Left renal cortex interstitium (tissue), 4 donors: ENCODE measurements around the gene GABBR2. TPM values are rescaled to one million over a fixed set of nuclear protein-coding genes. Genes with fewer than 3 reads are reported as not detected.

Experiments
- DNase-seq, 4 donors: peaks; one replicate each; pipeline ENCODE4 v3.0.0-alpha.2; 2013; ENCODE audit warnings: low read depth in 4 of 4, low spot score in 2 of 4, missing footprints in 1 of 4
- polyA plus RNA-seq, 4 donors: library from polyadenylated mRNA; unstranded; fragments of 120-200 nt; gene quantifications; one replicate each; pipeline ENCODE4 v1.2.1, GENCODE V29; 2013; ENCODE audit not compliant: insufficient read length in 4 of 4

Gene GABBR2
- polyA plus RNA-seq, 4 donors = 4.5 to 5.6 (median 5.3) TPM

GRCh38 chr9:98418578-98419259 lies 290.0 kb downstream of the GABBR2 start:
- no peak for DNase-seq

DNA sequence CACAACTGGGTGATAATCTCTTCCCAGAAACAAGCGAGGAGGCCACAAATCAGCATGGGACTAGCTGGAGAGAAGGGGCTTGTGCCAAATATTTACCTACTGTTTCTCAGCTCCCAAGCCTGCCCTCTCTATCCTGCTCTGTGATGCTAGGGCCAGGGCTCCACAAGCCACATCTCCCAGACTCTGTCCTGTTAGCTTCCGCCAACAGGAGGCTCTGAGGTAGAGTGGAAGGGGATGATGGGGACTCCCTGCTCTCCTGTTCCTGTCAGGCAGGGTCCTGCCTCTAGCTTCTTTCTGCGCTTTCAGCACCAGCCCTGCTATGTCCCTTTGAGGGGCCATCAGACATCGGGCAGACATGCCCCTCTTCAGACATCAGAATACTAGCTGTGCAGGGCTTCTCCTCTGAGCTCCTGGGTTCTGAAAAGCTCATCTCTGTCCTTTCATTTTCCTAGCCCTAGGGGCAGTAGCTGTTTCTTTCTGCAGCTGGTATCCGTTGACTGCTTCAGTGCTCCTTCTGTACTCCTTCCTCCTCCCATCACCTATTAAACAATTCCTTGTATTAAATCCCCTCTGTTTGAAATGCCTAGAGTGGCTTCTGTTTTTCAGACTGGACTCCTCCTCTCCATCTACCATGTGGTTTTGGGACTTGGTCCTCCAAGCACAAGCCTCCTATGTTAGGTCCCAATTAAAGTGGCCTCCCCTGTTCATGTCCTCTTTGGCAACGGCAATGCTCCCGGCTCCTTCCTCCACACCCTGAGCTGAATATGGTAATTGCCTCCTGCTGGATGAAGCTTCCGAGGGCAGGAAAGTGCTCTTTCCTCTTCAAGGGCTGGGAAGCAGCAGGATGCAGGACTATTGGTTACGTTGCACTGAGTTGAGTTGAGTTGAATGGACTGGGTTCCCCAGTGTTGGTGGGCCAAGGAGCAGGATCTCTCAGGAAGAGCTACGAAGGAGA lies 292.2 kb downstream of the GABBR2 start:
- no peak for DNase-seq

- no peak for DNase-seq
Measured at GRCh38 chr9:98415782-98416181, 293.0 kb downstream of the GABBR2 start.

DNA sequence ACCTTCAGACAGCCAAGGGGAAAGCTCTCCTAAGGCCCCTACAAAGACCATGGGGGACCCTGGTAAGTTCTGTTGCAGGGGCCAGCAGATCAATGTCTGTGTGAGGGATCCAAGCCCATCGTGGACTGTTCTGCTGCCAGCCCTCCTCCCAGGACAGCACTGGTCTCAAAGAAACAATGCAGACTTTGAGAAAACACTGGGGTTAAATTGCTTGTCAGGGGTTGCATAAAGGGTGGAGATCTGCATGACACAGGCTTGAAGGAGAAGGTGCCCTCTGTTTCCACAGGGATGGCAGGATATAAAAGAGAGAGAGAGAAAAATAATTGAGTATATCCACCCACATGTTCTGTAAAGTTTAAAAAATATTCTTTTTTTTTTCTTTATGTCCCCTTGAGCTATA lies 295.7 kb downstream of the GABBR2 start:
- no peak for DNase-seq

- DNase-seq = peak; percentile 28 to 63 (median 46)
Measured at GRCh38 chr9:98412101-98412842, 296.5 kb downstream of the GABBR2 start.

DNA sequence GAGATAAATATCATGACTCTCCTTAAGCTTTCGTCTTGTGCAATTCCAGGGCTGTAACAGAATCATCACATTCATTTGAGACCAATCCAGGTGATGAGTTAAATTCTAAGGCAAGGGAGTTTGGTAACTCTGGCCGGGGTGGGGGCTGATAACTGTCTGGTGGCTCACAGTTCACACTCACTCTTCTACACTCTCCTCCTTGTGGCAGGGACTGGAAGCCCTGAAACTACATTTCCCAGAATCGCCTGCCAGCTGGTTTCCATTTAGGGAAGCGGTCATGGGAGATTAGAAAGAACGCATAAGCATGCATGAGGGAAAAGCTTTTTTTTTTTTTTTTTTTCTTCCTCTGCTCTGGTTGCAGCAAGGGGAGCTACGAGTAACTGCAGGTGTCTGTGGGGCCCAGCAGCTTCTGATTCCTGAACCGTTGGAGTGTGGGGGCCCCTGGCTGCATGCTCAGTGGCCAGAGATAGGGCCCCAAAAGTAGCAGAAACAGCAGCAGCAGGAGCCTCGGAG lies 298.5 kb downstream of the GABBR2 start:
- DNase-seq = peak; percentile 26 to 82 (median 53)

GRCh38 chr9:98409719-98410118 lies 299.0 kb downstream of the GABBR2 start:
- no peak for DNase-seq

- DNase-seq = no peak
Measured at GRCh38 chr9:98406469-98406868, 302.3 kb downstream of the GABBR2 start.

- no peak for DNase-seq
Measured at GRCh38 chr9:98404237-98404636, 304.5 kb downstream of the GABBR2 start.

- DNase-seq = no peak
Measured at GRCh38 chr9:98403715-98404114, 305.0 kb downstream of the GABBR2 start.

- DNase-seq = no peak
Measured at GRCh38 chr9:98402019-98402840, 306.5 kb downstream of the GABBR2 start.

DNA sequence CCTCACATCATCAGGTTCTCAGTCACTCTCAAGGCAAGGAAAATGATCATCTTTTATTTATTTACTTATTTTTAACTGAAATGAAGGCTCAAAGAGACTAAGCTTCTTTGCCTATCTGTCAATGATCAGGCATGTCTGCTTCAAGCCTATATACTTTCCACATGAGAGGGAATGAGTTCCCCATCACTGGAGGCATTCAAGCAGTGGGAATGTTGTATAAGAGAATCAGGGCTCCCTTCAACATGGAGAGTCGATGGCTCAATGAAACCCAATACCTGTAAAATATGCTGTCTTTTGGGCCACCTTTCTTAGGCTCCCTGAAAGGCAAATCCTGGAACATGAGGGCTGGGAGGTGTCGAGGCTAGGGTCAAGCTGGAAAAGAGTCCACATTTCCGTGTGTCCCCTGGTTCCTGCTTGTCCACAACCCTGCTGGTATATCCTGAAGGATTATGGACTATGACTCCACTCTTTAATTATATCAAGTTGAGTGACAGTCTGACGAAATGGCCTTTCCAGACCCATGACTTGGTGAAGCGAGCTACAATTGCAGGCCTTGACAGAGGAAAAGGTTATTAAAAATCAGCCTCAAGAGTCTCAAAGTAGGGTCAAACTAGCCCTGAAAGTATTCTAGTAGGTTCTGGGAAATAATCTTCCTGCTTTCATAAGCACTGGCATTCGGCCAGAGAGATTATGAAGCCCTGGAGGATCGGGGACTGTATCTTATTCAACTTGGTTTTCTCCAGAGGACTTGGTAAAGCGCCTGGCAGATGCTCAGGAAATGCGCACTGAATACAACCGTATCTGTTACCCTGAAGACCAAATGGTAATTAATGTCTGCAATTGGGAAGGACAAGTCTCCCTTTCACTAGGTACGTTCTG lies 307.4 kb downstream of the GABBR2 start:
- DNase-seq = no peak

DNA sequence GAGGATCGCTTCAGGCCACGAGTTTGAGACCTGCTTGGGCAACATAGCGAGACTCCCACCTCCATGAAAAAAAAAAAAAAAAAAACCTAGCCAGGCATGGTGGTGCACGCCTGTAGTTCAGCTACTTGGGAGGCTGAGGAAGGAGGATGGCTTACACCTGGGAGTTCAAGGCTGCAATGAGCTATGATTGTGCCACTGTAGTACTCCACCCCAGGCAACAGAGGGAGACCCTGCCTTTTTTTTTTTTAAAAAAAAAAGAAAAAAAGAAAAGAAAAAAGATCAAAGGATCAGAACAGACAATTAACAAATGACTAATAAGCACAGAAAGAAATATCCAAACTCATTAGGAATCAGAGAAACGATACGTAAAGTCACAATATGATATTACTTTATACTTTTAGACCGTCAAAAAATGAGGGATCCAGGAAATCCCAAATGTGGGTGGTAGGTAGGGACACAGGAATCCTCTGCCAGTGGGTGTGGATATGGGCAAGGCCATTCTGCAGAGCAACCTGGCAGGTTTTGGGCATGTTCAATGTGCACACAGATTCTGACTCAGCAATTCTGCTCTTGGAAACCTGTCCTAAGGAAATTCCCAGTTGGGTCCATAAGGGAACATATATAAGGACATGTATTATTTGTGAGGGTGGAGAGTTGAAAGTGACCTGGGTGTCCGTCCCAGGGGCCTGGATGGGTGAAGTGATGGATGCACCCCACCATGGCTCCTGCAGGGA lies 308.6 kb downstream of the GABBR2 start:
- DNase-seq = no peak

DNA sequence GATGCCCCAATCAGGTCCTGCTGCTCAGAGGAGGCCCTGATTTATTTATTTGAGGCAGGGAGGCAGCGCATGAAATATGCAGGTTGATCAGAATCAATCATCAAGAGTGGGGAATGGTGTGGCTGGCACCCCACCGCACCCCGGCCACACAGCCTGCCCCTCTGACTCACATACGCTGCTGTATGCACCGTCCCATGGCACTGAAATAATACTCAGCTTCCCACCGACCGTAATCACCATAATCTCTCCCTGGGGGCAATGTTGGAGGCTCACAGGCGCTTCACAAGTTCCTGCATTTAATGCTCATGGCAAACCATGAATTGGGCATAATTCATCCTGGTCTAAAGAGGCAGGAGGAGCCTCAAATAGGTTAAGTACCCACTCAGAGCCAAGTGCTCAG lies 312.1 kb downstream of the GABBR2 start:
- DNase-seq = no peak

DNA sequence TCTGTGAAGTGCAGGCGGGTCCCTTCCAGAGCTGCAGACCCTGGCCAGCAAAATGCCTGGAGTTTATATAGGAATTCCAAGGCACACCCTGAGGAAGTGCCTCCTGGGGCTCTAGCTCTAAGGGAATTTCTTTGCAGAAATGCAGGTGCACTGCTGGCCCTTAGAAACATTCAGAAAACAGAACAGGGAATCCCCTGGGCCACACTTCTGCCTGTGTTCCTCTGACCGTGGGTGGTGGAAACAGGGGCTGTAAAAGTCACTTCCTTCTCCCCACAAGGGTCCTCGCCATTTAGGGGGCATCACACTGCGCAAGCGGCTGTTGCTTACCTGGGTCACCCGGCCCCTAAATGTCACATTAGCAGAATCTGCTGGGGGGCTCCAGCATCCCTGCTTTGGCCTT lies 312.5 kb downstream of the GABBR2 start:
- DNase-seq = no peak

- no peak for DNase-seq
Measured at GRCh38 chr9:98391867-98392266, 316.9 kb downstream of the GABBR2 start.

- no peak for DNase-seq
Measured at GRCh38 chr9:98391406-98391805, 317.3 kb downstream of the GABBR2 start.

GRCh38 chr9:98385751-98386150 lies 323.0 kb downstream of the GABBR2 start:
- DNase-seq = no peak
